GM12878 (cell line): ENCODE data around the gene PCDH15.

Experiments used
- BRCA1 ChIP-seq: IDR thresholded peaks from 2 replicates; pipeline ENCODE4 v1.6.1; 2011; ENCODE audit warnings: low read depth, low read length, improper control_type of control experiment
- CEBPB ChIP-seq, 2 experiments: fragments of 150-350 bp in 1 of 2; IDR thresholded peaks; 2 replicates each; pipeline ENCODE4 v1.6.1; 2012 to 2014; ENCODE audit warnings: low read depth in 2 of 2, low read length in 2 of 2, borderline replicate concordance in 1 of 2, inconsistent platforms in 1 of 2
- GABPA ChIP-seq: IDR thresholded peaks from 2 replicates; pipeline ENCODE4 v1.6.1; 2014; ENCODE audit warnings: antibody characterized with exemption, low read depth, mild to moderate bottlenecking, inconsistent platforms
- HDGF ChIP-seq: fragments of 450-650 bp; IDR thresholded peaks from 2 replicates; pipeline ENCODE4 v1.6.1; 2016; ENCODE audit warnings: antibody characterized with exemption
- JUNB ChIP-seq: IDR thresholded peaks from 2 replicates; pipeline ENCODE4 v1.6.1; 2016; ENCODE audit warnings: antibody characterized with exemption, mild to moderate bottlenecking
- NFYB ChIP-seq: IDR thresholded peaks from 2 replicates; pipeline ENCODE4 v1.6.1; 2011; ENCODE audit warnings: low read depth, mild to moderate bottlenecking, low read length, improper control_type of control experiment, moderate library complexity; ENCODE audit not compliant: insufficient read depth
- PML ChIP-seq: IDR thresholded peaks from 2 replicates; pipeline ENCODE4 v1.6.1; 2012; ENCODE audit warnings: low read length, inconsistent platforms
- POLR2A ChIP-seq: IDR thresholded peaks from 2 replicates; pipeline ENCODE4 v1.6.1; 2011; ENCODE audit warnings: low read depth, mild to moderate bottlenecking, low read length
- POLR2AphosphoS2 ChIP-seq: IDR thresholded peaks from 2 replicates; pipeline ENCODE4 v1.6.1; 2011; ENCODE audit warnings: low read depth, mild to moderate bottlenecking, low read length, improper control_type of control experiment, moderate library complexity
- POLR2AphosphoS5 ChIP-seq: IDR thresholded peaks from 2 replicates; pipeline ENCODE4 v1.6.1; 2011; ENCODE audit warnings: mild to moderate bottlenecking, low read length, inconsistent platforms
- RFX5 ChIP-seq: IDR thresholded peaks from 2 replicates; pipeline ENCODE4 v1.6.1; 2011; ENCODE audit warnings: low read depth, low read length, improper control_type of control experiment
- STAT1 ChIP-seq: fragments of 450-650 bp; conservative IDR thresholded peaks from 2 replicates; pipeline ENCODE4 v1.6.1; 2014; ENCODE audit warnings: antibody characterized with exemption, mild to moderate bottlenecking
- TAF1 ChIP-seq: IDR thresholded peaks from 2 replicates; pipeline ENCODE4 v1.6.1; 2011; ENCODE audit warnings: mild to moderate bottlenecking, low read depth, low read length, borderline replicate concordance
- TF ChIP-seq, protein P1 (sequence below), 3 experiments: IDR thresholded peaks in 2 of 3; conservative IDR thresholded peaks in 1 of 3; 2 replicates each; pipeline ENCODE4 v1.5.1; 2011; ENCODE audit warnings: low read depth in 3 of 3, low read length in 3 of 3, mild to moderate bottlenecking in 3 of 3, control low read depth in 2 of 3, moderate library complexity in 2 of 3, inconsistent platforms in 1 of 3, mixed read lengths in 1 of 3; ENCODE audit not compliant: control insufficient read depth in 2 of 3, insufficient read depth in 1 of 3; ENCODE audit errors: extremely low read depth in 1 of 3

DNA sequence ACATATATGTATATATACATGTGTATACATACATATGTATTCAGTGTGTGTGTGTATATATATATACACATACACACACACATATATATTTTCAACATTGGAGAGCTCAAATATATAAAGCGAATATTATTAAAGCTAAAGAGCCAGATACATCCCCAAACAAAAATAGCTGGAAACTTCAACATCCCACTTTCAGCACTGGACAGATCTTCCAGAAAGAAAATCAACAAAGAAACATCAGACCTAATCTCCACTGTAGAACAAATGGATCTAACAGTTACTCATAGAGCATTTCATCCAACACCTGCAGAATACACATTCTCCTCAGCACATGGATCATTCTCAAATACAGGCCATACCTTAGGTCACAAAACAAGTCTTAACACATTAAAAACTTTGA, 799.0 kb downstream of the PCDH15 start:
- TF ChIP-seq STAT1: no peak
- TF ChIP-seq NFYB: no peak
- no peak for TF ChIP-seq CEBPB (IDR thresholded peaks at IDR 0.05; ENCODE audit: borderline replicate concordance in 1 of 2, low read depth in 2 of 2, low read length in 2 of 2)
- TF ChIP-seq POLR2AphosphoS5: no peak
- TF ChIP-seq RFX5: no peak
- no peak for TF ChIP-seq POLR2A
- TF ChIP-seq PML: no peak
- no peak for TF ChIP-seq BRCA1
- TF ChIP-seq, protein P1, sequence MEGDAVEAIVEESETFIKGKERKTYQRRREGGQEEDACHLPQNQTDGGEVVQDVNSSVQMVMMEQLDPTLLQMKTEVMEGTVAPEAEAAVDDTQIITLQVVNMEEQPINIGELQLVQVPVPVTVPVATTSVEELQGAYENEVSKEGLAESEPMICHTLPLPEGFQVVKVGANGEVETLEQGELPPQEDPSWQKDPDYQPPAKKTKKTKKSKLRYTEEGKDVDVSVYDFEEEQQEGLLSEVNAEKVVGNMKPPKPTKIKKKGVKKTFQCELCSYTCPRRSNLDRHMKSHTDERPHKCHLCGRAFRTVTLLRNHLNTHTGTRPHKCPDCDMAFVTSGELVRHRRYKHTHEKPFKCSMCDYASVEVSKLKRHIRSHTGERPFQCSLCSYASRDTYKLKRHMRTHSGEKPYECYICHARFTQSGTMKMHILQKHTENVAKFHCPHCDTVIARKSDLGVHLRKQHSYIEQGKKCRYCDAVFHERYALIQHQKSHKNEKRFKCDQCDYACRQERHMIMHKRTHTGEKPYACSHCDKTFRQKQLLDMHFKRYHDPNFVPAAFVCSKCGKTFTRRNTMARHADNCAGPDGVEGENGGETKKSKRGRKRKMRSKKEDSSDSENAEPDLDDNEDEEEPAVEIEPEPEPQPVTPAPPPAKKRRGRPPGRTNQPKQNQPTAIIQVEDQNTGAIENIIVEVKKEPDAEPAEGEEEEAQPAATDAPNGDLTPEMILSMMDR (IDR thresholded peaks at IDR 0.05 in 2 of 3, conservative IDR thresholded peaks at IDR 0.05 in 1 of 3; ENCODE audit: control insufficient read depth in 2 of 3, extremely low read depth in 1 of 3, insufficient read depth in 1 of 3, low read depth in 3 of 3, low read length in 3 of 3): no peak
- TF ChIP-seq TAF1: no peak
- no peak for TF ChIP-seq JUNB
- no peak for TF ChIP-seq HDGF
- TF ChIP-seq POLR2AphosphoS2: no peak
- TF ChIP-seq GABPA: no peak
